Daoy (cell line): ENCODE data around the gene STK16. TPM values are rescaled to one million over a fixed set of nuclear protein-coding genes. Genes with fewer than 3 reads are reported as not detected.

Experiments
- DNase-seq: peaks from one replicate; pipeline ENCODE4 v3.0.0-alpha.2; 2015; ENCODE audit warnings: low read depth
- total RNA-seq: library from RNA; depleted of rRNA; stranded (reverse); fragments of >200 nt; shearing (Covaris generic); gene quantifications from 2 replicates; pipeline ENCODE4 v1.2.3, GENCODE V29; 2014

Gene STK16
- total RNA-seq, 1 experiment from 2014 or later, result 8.9 TPM

- DNase-seq, result no peak
Measured at GRCh38 chr2:219213486-219214071, 31.7 kb upstream of the STK16 start.

DNA sequence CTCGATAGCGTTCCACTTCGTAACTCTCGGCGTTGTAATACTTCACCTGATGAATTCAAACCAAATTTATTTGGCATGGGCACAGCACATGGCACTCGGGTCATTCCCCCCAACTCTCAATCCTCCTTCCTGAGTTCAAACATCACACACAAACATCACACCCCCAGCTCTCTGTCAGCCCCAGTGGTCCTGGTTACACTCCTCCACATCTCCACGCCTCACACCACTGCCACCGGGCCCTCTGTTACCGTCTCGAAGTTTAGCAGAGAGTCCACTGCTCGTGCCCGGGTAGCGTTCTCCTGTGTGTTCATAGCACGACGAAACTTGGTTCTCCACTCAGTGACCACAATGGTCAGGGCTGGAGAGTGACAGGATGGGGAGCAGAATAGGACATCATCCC is 31.1 kb upstream of the STK16 start:
- DNase-seq, result no peak

DNA sequence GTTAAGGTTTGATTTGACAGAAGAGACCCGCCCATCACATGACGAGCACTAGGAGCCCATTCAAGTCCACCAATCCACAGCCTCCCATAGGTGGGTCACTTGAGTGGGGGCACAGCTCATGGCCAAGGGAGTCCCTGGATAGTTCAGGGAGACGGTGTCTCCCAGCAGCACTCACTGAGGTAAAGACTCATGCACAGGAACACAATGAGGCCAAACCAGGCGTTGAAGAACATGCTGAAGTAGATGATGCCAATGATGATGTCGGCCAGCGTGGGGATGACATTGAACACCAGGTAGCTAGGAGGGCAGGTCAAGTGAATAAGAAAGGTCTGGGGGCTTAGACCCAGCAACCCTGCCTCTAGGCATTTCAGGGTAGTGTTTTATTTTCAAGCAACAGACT is 30.5 kb upstream of the STK16 start:
- DNase-seq, result no peak

DNA sequence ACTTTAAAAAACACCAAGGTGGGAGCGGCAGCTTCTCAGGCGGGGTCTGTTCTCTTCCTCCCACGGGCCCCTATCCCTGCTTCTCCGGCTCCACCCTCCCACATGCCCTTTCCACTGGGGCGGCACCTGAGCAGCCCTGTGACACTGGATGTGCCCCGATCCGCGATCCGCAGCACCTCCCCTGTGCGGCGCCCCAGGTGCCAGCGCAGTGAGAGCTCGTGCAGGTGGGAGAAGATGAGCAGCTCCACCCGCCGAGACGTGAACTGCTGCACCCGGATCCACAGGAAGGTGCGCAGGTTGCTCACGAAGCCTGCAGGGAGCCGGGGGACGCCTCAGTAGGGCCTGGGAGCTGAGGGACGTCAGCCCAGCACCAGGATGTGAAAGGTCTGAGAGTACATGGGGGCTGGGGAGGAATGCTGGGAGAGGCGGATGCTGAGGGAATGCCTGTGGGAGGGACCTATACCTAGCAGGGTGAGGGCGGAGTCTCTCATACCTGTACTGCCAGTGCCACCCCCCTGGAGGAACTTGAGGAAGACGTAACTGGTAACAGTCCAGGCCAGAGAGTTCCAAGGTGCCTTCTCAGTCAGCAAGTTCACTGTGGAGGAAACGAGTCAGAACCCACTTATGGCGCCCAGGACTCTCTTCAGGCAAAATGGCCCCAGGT is 29.3 kb upstream of the STK16 start:
- DNase-seq, result no peak

- no peak for DNase-seq
Measured at GRCh38 chr2:219216535-219216915, 28.8 kb upstream of the STK16 start.

GRCh38 chr2:219218217-219218731 is 27.0 kb upstream of the STK16 start:
- peak; percentile 78 for DNase-seq

GRCh38 chr2:219218732-219219701 is 26.3 kb upstream of the STK16 start, which contains the start of gene ABCB6:
ABCB6 (minus strand) TSS chr2:219218958; CDS start chr2:219218673, 285 bp downstream.
- peak; percentile 92 for DNase-seq

GRCh38 chr2:219219784-219220532 is 25.3 kb upstream of the STK16 start:
- no peak for DNase-seq

GRCh38 chr2:219220652-219221402 is 24.5 kb upstream of the STK16 start:
- DNase-seq, result no peak

GRCh38 chr2:219221957-219222518 is 23.2 kb upstream of the STK16 start:
- DNase-seq, result no peak

DNA sequence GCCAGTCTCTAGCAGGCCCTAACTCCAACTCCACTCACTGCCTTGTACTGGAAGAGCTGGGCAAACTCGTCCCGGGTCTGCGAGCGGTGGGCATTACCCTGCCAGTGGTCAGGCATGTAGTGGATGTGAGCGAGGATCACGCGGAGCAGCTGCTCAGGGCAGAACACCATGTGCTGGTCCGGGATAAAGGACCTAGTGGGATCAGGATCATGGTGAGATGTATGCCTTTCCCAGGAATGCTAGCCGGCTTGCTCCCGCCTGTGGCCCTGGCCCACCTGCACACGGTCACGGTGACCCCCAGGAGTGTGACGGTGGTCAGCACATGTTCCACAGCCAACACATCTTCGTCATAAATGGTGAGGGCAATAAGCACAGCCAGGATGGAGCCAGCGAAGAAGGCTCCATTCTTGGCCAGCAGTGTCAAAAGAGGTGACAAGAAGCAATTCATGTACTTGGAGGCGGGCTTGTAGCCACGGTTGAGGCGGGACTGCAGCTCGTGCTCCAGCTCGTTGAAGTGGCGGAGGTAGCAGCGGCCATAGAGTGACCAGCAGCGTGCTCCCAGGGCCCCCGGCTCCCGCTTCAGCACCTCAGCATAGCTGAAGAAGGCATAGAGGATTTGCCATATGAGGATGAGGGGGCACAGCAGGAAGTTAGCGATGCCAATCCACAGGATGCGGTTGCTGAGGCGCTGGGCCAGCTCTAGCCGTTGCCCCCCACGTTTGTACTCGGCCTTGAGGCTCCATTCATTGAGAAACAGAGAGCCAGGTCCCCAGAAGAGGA is 21.3 kb upstream of the STK16 start:
- no peak for DNase-seq

DNA sequence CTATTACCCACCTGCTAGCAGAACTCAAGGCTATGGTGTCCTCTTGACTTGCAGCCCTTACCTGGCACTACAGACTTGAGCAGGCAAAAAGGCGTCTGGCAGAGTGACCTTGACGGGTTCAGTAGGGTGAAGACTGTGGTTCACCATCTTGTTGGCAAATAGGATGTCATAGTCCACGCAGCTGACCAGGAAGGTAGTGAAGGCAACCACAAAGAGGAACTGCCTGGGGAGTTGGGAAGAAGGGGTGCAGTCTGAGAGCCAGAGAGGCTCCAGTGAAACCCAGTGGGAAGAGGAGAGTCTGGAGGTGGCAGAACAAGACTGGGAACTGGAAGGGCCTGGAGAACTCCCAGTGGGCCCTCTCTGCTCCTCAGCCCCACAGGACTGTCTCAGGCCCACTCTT is 19.9 kb upstream of the STK16 start:
- DNase-seq, result no peak

DNA sequence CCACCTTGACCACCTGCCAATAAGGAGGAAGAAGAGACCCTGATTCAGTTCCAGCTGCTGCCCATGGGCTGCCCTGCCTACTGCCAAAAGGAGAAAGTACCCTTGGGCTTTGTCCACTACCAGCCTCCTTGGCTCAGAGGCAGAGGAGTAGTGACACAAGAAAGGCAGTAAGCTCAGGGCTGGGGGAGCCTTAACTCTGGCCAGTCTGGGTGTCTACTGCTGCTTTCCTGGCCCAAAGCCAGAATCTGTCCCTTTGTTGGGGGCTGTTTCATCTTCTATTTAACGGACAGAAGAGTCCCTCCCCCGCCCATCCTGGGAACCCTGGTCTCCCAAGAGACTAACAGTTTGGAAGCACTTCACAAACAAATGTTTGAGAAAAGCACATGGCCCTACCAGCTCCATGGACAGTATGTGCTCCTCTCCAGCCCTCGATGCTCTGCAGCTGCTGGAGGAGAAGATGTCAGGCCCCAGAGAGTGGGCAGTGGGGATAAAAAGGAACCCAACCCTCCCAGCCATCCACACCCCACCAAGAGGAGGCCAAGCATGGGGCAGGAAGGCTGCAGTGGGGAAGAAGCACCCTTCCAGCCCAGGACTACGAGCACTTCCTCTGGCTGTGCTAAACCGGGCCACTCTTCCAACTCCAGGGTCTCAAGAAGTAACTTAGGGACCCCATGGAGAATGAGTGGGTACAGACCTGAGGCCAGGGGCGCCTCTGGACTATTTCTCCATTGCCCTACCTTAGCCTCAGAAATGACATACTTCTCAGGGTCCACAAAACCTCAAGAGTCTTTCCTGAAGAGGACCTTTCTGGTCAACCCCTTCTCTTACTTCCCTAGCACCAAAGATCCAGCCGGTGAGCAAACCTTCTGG is 17.0 kb upstream of the STK16 start:
- DNase-seq, result no peak

DNA sequence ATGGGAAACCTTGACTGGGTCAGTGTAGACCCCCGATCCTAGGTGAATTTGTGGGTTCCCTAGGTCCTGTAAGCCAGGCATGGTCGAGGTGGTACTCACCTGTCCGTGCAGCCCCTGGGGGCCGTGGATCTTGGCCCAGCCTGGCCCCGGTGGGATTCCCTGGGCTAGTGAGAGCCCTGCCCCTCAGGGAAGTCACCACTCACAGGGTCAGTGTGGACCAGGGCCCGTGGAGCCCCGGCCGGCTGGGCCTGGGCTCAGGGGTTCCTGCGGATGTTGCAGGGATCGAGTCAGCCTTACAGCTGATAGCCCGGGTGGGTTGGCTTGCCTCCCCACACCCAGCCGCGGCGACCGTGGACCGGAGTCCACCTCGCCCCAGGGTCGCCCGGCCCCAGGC is 16.4 kb upstream of the STK16 start:
- no peak for DNase-seq

DNA sequence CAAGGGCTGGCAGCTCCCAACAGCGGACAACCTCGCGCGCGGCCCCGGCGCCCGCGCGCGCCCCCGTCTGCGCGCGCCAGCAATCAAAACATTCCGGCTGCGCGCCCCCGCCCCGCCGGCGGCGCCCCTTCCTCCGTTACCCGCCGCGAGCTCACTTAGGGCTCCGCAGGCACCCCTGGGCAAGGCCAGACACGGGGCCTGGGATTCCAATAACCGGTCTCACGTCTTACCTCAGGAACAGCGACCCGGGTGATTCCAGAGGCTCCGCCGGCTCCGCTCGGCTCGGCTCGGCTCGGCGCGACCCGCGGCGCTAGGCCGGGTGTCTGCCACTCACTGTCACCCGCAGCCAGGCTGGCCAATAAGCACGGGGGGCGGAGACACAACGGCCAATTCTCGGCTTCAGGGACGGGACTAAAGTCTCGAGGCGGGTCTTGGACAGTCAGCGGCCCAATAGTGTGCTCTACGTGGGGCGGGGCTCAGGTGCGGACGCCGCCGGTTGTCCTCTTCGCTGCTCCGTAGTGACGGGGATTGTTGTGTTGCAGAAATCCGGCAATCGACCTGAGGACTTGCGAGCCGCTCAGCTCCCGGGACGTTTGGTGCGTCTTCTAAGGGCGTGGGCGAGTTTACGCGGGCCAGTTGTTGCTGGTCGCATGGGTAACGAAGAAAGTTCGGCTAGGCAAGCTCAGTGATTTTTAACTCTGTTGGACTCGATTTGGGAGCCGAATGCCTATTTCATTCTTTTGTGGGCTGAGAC is 15.8 kb upstream of the STK16 start, which contains the start of the genes ANKZF1 and ATG9A:
Gene ANKZF1, plus strand, starts transcription at position 502 of the 754 bp plus-strand sequence. CDS start 452 bp downstream, outside the sequence.
Gene ATG9A, minus strand, starts transcription at position 332 of the 754 bp plus-strand sequence. CDS start 1,612 bp downstream, outside the sequence.
- peak; percentile 99 for DNase-seq

DNA sequence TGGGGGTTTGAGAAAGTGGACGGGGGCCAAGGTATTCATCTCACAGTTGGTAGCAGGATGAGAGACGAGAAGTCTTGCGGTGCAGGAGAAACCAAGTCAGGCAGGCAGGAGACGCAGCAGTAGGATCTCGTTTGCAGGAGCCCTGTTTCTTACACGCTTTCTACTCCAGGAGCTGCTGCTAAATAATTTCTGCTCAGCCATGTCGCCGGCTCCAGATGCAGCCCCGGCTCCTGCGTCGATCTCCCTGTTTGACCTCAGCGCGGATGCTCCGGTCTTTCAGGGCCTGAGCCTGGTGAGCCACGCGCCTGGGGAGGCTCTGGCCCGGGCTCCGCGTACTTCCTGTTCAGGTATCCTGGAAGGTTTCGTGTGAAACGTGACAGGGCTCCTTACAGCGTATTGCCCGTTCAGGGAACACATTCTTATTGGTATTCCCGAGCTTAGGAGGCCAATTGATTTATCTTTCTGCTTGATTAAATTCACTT is 15.2 kb upstream of the STK16 start:
- DNase-seq, result peak; percentile 46

GRCh38 chr2:219234331-219234730 is 10.9 kb upstream of the STK16 start:
- no peak for DNase-seq
